ENCODE data around the gene PARD3B. TPM values are rescaled to one million over a fixed set of nuclear protein-coding genes. Genes with fewer than 3 reads are reported as not detected.

PARD3B gene
- total and polyA plus RNA-seq, 2 experiments from 2014 or later: 4.3 to 8.5 TPM

- peaks cover 3% of the 10 kb centered on the region for H3K4me1 ChIP-seq (ENCODE audit: low read depth)
- no peaks in the 10 kb centered on the region for H3K9me3 ChIP-seq (ENCODE audit: low read depth)
- no peaks in the 10 kb centered on the region for H3K36me3 ChIP-seq
- TF ChIP-seq CTCF (IDR thresholded peaks at IDR 0.05; ENCODE audit: low read depth, low read length): no peak
- no peak overlapping the region for H3K27ac ChIP-seq
- DNase-seq (ENCODE audit: low read depth in 1 of 2, low spot score in 1 of 2): no peak
- no peak overlapping the region for H3K4me3 ChIP-seq
- no peaks in the 10 kb centered on the region for H3K27me3 ChIP-seq
Observed at GRCh38 chr2:205461678-205462665, 916.7 kb downstream of the PARD3B start.

- no peaks in the 10 kb centered on the region for H3K27me3 ChIP-seq
Observed at GRCh38 chr2:205462681-205463345, 917.5 kb downstream of the PARD3B start.

GRCh38 chr2:205463466-205464025 lies 918.3 kb downstream of the PARD3B start:
- TF ChIP-seq CTCF (IDR thresholded peaks at IDR 0.05; ENCODE audit: low read depth, low read length): no peak
- no peaks in the 10 kb centered on the region for H3K36me3 ChIP-seq
- no peak overlapping the region for H3K27ac ChIP-seq
- no peaks in the 10 kb centered on the region for H3K27me3 ChIP-seq
- H3K9me3 ChIP-seq (ENCODE audit: low read depth): no peaks in the 10 kb centered on the region
- no peak for DNase-seq (ENCODE audit: low read depth in 1 of 2, low spot score in 1 of 2)
- peaks cover 3% of the 10 kb centered on the region for H3K4me1 ChIP-seq (ENCODE audit: low read depth)
- no peak overlapping the region for H3K4me3 ChIP-seq

More at GRCh38 chr2:205462681-205463345, 917.5 kb downstream of the PARD3B start:
- Histone ChIP-seq H3K4me3 (no peak overlapping the region), H3K4me1 (ENCODE audit: low read depth) (peaks cover 3% of the 10 kb centered on the region), H3K9me3 (ENCODE audit: low read depth) (no peaks in the 10 kb centered on the region), H3K36me3 (no peaks in the 10 kb centered on the region), H3K27ac (no peak overlapping the region)
- DNase-seq (ENCODE audit: low read depth in 1 of 2, low spot score in 1 of 2): no peak
- no peak for TF ChIP-seq CTCF (IDR thresholded peaks at IDR 0.05; ENCODE audit: low read depth, low read length)

GRCh38 chr2:205464681-205465080 lies 919.4 kb downstream of the PARD3B start:
- Histone ChIP-seq H3K36me3 (no peaks in the 10 kb centered on the region), H3K4me1 (ENCODE audit: low read depth) (no peaks in the 10 kb centered on the region), H3K27ac (no peak overlapping the region), H3K27me3 (no peaks in the 10 kb centered on the region), H3K9me3 (ENCODE audit: low read depth) (no peaks in the 10 kb centered on the region), H3K4me3 (no peak overlapping the region)
- DNase-seq (ENCODE audit: low read depth in 1 of 2, low spot score in 1 of 2): no peak
- TF ChIP-seq CTCF (IDR thresholded peaks at IDR 0.05; ENCODE audit: low read depth, low read length): no peak

GRCh38 chr2:205465791-205466190 lies 920.5 kb downstream of the PARD3B start:
- no peaks in the 10 kb centered on the region for H3K27me3 ChIP-seq
- H3K9me3 ChIP-seq (ENCODE audit: low read depth): no peaks in the 10 kb centered on the region
- no peak overlapping the region for H3K27ac ChIP-seq
- no peak overlapping the region for H3K4me3 ChIP-seq
- no peak for TF ChIP-seq CTCF (IDR thresholded peaks at IDR 0.05; ENCODE audit: low read depth, low read length)
- no peaks in the 10 kb centered on the region for H3K36me3 ChIP-seq
- no peaks in the 10 kb centered on the region for H3K4me1 ChIP-seq (ENCODE audit: low read depth)
- no peak for DNase-seq (ENCODE audit: low read depth in 1 of 2, low spot score in 1 of 2)
